Ramos (cell line): ENCODE measurements around the gene NBR1.
"Not testable (repeated sequence)": the region's sequence is repeated elsewhere in the genome, so short reads cannot be mapped to it uniquely, and the experiment has no call there.

Experiments
- in situ Hi-C: fragments of 300-500 bp; cut with MboI; formaldehyde crosslinking; loops from one replicate; pipeline ENCODE4 v1.14.3; 2022; ENCODE audit warnings: low sequenced_read_pairs; ENCODE audit not compliant: unreplicated experiment

Gene NBR1

DNA sequence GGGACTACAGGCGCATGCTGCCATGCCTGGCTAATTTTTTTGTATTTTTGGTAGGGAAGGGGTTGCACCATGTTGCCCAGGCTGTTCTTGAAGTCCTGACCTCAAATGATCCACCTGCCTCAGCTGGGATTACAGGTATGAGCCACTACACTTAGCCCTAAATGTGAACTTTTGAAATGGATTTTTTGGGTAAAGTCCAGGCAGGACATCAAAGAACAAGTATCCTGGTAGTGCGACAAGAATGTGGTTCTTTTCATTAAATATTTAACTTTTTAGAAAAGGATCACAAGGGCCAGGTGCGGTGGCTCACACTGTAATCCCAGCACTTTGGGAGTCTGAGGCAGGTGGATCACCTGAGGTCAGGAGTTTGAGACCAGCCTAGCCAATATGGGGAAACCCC lies 15.3 kb upstream of the NBR1 start:
- in situ Hi-C loops = no loop called here

DNA sequence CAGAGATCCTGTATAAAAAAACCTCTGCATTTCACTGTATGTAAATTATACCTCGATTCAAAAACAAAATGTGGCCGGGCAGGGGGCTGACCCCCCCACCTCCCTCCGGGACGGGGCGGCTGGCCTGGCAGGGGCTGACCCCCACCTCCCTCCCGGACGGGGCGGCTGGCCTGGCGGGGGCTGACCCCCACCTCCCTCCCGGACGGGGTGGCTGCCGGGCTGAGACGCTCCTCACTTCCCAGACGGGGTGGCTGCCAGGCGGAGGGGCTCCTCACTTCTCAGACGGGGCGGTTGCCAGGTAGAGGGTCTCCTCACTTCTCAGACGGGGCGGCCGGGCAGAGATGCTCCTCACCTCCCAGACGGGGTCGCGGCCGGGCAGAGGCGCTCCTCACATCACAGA lies 11.8 kb upstream of the NBR1 start:
- in situ Hi-C loops = not testable (repeated sequence)

DNA sequence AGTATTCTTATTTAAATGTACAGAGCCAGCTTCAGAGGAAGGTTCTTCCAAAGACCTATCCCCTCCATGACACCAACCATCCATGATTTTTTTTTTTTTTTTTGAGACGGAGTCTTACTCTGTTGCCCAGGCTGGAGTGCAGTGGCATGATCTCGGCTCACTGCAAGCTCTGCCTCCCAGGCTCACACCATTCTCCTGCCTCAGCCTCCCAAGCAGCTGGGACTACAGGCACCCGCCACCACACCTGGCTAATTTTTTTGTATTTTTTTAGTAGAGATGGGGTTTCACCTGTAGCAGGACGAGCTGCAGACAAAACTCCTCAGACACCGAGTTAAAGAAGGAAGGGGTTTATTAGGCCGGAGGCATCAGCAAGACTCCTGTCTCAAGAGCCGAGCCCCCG lies 11.1 kb upstream of the NBR1 start:
- in situ Hi-C loops = not testable (repeated sequence)

DNA sequence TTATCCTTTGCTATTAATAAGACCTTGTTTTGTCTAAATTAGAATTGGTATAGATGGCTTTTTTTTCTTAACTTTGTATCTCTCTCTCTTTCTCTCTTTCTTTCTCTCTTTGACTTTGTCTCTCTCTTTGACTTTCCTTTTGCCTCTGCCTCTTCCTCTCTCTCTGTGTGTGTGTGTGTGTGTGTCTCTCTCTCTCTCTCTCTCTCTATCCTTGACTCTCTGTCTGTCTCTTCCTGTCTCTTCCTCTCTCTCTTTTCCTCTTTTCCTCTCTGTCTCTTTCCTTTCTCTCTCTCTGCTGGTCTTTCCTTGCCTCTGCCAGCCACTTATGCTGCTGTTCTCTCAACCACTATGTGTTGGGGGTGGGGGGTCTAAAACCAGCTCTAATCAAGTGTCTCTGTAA lies 5.0 kb upstream of the NBR1 start:
- in situ Hi-C loops = not testable (repeated sequence)

DNA sequence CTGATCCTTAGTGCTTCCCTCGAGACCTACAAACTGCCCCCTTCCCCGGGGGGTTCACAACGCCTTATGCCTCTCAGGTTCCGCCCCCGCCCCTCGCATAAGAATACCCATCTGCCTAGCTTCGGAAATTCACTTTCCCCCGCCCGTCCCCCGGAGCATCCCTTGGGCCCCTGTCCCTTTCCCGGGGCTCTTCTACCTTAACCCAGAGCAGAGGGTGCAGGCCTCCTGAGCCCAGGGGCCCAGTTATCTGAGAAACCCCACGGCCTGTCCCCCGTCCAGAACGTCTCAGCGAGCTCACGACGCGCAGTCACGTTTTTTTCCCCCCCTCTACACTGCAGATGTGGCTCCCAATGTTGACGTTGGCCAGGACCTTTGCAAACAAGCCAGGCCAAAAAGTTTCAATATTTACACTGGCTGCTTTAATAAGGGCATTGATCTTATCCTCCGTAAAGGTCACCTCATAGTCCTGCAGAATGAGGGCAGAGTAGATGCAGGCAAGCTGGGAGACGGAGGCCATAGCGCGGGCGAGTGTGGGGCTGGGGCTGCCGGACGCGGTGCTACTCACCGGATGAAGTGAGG lies 1.4 kb upstream of the NBR1 start:
- in situ Hi-C loops = no loop called here

DNA sequence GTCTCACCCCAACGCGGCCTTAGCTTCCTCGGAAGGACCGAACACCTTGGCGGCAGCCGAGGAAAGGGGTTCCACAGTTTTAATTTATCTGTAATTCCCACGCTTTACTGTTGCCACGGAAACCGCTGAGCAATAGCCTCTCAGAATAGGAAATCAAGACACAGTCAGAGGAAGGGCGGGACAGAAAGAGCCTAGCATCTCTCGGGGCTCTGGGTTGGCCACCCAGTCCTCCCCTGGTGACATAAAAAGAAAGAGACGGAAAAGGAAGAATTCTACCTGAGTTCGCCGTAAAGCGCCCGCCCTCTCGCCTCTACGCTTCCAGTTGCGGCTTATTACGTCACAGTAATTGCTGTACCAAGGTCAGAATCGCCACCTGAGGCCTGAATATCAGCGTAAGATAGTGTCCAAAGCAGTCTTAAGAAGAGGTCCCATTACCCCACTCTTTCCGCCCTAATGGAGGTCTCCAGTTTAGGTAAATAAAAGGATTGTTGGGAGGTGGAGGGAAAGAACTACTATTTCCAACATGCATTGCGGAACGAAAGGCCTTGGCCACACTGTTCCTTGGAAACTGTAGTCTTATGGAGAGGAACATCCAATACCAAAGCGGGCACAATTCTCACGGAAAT lies 761 bp upstream of the NBR1 start:
- in situ Hi-C loops = no loop called here

DNA sequence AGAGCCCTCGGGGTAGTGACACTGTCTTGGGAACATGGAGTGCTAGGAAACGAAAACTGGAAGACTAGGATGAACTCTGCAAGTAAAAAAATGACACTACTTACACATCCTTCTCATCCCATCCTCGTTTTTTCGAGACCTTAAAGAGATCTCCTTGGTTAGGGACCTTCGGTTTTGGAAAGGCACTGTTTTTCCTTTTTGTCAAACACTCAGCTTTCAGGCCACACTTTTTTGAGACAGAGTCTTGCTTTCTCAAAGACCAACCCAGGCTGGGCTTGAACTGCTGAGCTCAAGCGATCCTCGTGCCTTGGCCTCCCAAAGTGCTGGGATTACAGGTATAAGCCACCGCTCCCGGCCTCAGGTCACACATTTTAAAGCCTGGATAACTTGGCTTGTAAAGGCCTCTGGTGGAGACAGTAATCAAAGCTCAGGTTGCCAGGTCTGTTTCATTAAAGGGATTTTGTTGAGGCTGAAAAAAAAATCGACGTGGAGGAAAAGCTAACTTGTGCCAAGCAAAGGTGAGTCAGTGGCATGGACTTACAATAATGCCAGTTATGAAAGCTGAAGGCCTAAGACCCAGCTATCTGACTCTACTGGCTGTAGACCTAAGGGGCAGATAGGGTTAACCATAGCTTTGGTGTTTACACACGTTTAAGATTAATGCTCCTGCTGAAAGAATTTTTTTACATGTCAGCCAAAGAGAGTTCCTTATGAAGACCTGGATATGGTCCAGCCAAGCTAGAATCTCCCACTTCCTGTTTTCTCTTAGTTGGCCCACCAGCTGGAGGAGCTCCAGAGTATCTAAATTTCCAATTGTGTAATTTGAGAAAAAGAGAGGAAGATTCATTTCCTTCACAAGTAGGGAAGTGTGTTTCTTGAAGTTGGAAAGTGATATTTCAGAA lies 823 bp downstream of the NBR1 start:
- in situ Hi-C loops = no loop called here

DNA sequence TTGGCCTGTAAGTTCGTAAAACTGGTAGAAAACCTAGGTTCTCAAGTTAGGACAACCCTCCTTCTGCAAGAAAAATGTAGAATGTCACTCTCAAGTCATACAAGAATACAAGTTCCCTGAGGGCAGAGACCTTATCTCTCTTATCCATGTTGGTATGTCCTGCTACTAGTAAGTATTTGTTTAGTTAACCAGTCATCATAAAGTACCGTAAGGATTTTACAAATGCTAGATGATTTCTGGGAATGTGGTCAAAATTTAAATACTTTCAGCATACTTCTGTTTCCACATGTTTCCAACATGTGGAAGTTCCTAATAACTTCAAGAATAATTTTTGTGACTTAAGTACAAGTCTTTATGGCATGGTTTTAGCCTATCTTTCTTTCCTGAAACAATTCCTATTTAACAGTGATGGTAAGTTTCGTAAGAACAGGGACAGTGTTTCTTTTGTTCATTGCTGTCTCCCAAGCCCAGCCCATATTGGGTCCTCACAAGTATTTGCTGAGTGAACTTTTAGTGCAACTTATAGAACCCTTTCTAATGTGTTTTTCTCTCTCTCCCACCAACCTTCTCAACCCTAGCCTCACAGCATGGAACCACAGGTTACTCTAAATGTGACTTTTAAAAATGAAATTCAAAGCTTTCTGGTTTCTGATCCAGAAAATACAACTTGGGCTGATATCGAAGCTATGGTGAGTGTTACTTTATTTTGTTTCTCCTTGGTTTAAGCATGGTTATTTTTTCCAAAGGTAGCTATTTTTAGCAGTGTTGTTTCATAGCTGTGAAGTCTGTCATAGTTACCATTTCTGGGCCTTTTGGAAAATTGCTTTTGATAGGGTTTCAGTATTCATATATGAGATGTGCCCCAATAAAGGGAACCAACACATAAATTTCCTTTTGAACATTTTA lies 4.5 kb downstream of the NBR1 start:
- in situ Hi-C loops = no loop called here

DNA sequence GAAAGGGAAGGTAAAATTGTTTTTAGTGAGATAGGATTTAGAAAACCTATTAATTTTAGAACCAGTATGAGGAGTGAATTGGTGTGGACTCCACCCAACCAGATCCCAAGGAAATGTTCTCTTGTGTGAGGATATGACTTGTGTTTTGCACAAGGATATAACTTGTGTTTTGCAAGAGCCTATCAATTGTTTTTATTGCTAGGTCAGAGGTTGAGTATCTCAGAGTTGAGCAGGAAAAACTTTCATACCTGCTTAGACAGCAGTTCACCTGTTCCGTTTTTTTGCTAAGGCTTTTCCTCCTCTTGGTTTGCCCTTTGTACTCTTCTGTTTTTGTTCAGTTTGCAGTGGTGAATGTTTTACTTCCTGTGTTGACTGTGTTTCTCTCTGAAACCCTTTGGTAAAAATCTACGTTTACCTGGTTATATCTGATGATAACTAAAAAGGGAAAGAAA lies 5.1 kb downstream of the NBR1 start:
- in situ Hi-C loops = no loop called here

DNA sequence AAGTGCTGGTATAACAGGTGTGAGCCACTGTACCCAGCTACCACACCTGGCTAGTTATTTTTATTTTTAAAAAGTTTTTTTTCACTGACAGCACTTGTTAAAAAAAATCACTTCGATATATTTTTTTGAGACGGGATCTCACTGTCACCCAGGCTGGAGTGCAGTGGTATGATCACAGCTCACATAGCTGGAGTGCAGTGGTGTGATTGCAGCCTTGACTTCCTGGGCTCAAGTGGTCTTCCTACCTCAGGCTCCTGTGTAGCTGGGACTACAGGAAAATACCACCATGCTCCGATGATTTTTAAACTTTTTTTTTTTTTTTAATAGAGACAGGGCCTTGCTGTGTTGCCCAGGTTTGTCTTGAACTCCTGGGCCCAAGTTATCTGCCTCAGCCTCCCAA lies 12.9 kb downstream of the NBR1 start:
- in situ Hi-C loops = no loop called here

DNA sequence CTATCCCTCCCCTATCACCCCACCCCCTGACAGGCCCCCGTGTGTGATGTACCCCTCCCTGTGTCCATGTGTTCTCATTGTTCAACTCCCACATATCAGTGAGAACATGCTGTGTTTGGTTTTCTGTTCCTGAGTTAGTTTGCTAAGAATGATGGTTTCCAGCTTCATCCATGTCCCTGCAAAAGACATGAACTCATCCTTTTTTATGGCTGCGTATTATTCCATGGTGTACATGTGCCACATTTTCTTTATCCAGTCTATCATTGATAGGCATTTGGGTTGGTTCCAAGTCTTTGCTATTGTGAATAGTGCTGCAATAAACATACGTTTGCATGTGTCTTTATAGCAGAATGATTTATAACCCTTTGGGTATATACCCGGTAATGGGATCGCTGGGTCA lies 15.6 kb downstream of the NBR1 start:
- in situ Hi-C loops = not testable (repeated sequence)

DNA sequence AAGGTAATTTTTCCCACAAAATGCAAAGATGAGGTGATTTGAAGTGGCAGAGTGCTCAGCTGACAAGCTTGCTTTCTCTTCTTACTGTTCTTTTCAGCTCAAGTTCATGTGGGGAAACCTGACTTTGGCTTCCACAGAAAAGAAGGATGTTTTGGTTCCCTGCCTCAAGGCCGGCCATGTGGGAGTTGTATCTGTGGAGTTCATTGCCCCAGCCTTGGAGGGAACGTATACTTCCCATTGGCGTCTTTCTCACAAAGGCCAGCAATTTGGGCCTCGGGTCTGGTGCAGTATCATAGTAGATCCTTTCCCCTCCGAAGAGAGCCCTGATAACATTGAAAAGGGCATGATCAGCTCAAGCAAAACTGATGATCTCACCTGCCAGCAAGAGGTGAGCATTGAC lies 22.2 kb downstream of the NBR1 start:
- in situ Hi-C loops = no loop called here

DNA sequence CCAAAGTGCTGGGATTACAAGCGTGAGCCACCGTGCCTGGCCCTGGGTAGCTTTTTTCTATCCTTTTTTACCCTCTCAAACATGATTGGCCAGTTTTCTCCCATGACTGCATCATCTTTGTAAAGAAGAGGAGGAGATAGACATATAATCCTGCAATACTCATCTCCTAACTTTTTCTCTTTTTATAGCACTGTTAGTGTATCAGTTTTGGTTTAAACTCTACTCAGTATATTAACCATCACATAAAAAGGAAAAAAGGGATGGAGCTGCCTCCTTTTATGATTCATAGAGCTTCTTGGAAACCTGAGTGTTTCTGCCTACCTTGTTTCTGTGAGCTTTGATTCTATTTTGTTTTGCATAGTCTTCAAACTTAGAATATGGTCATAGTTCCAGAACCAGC lies 28.6 kb downstream of the NBR1 start:
- in situ Hi-C loops = no loop called here

DNA sequence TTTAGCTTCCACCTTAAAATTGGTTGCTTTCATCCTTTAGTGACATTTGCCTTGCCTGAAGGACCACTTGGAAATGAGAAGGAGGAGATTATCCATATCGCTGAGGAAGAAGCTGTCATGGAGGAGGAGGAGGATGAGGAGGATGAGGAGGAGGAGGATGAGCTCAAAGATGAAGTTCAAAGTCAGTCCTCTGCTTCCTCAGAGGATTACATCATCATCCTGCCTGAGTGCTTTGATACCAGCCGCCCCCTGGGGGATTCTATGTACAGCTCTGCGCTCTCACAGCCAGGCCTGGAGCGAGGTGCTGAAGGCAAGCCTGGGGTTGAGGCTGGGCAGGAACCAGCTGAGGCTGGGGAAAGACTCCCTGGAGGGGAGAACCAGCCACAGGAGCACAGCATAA lies 29.1 kb downstream of the NBR1 start:
- in situ Hi-C loops = no loop called here

DNA sequence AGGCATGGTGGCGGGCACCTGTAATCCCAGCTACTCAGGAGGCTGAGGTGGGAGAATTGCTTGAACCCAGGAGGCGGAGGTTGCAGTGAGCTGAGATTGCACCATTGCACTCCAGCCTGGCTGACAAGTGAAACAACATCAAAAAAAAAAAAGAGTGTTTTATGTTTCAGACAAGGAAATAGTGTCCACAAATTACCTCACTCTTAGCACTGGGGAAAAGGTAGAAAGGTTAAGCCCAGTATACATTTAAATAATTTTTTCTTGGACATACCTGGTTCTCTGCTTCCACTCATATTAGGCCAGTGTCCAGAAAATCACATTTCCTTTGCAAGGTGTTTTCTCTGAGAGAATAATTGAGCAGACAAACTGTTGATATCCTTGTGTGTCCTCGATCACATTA lies 32.0 kb downstream of the NBR1 start:
- in situ Hi-C loops = not testable (repeated sequence)

DNA sequence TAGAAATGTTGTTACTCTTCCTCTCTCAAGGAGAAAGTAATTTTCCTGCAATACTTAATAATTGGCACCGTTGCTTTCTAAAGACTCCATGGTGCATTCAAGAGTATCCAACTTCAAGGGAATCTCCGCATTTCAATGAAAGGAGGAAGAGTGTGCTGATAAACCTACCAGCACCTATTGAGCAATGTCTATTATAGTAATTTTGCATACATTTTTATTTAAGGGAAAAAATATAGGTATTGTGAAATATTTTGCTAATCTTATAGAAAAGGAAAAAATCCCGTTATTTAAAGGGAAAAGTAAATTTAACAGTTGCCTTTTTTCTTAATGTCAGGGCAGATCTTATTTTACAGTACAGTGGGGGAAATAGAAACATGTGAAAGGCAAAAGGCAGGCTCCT lies 39.6 kb downstream of the NBR1 start:
- in situ Hi-C loops = no loop called here

DNA sequence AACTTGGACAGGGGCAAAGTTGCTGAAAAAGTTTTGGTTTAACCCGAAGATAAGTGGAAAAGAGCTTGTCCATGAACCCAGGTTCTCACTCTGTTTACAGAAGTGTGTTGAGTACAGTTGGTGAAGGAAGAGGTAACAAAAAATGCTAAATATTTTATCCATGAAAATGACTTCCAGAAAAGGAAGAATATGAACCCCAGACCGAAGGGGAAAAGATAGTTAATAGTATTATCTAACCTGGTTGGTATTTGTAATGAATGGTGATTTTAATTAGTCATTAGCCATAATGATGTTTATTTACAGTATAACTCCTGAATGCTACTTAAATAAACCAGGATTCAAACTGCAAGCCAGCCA lies 40.1 kb downstream of the NBR1 start:
- in situ Hi-C loops = no loop called here

DNA sequence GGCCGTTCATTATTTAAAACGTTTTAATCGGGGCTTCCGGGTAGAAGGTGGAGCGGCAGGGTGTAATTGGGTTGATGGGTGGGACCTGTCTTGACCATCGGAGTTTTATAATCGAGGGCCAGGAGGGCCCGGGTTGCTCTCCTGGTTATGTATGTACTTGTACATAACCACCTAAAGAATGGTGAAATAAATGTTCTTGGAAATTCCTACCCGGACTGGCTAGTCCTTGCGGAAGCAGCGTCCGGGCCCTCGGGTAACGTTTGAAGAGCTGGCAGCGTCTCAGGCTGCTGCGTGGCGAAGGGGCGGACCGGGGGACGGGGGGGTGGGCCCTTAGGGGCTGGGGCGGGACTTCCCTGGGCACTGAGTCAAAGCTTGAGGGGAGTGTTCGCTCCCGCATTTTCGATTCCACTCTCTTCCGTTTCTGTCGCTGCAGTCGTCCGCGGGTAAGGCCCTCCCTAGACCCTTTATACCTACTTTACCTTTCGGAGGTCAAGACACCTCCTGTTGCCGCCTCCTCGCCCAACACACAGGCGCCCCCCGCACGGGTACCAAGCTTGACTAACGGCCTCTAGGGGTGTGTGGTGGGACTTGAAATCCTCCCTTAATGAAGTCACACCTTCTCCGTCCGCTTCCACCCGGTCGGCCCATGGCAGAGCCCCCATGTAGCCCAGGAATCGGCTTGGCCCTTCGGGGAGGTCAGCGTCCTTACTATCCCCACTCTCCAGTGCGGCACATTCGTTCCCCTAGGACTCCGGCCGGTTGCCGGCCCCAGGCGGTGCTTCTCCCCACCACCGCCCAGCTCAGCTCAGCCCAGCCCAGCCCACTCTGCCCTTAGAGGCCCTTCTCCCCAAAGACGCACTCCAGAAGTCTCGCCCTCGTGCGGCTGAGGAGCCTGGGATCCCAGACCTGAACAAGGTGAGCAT lies 40.7 kb downstream of the NBR1 start, which contains the start of gene TMEM106A:
Gene TMEM106A, plus strand, starts transcription at position 396 of the 923 bp plus-strand sequence. CDS start 1,167 bp downstream, outside the sequence.
- in situ Hi-C loops = no loop called here
